HepG2 (cell line): ENCODE results near the gene SAMD8. TPM values are rescaled to one million over a fixed set of nuclear protein-coding genes. Genes with fewer than 3 reads are reported as not detected.

Source experiments
- CSRNP1 ChIP-seq: sonication (generic); formaldehyde crosslinking; IDR thresholded peaks from 2 replicates; pipeline ENCODE4 v1.8.1; 2023; ENCODE audit warnings: mild to moderate bottlenecking, missing genetic modification reagents
- CSRNP2 ChIP-seq: sonication (generic); formaldehyde crosslinking; conservative IDR thresholded peaks from 2 replicates; pipeline ENCODE4 v1.8.0; 2022; ENCODE audit warnings: low read depth, missing genetic modification reagents
- FOXP1 ChIP-seq, 2 experiments: fragments of 450-650 bp in 1 of 2; IDR thresholded peaks; 2 replicates each; pipeline ENCODE4 v1.6.1; 2017 to 2018; ENCODE audit warnings: antibody characterized with exemption in 1 of 2
- FUBP1 ChIP-seq: sonication (generic); formaldehyde crosslinking; IDR thresholded peaks from 2 replicates; pipeline ENCODE4 v1.5.1; 2020; ENCODE audit warnings: missing genetic modification reagents, mild to moderate bottlenecking, borderline replicate concordance
- RERE ChIP-seq: IDR thresholded peaks from 2 replicates; pipeline ENCODE4 v1.6.1; 2016; ENCODE audit warnings: low read depth, missing genetic modification reagents, missing compliant biosample characterization
- SNAPC2 ChIP-seq: sonication (generic); formaldehyde crosslinking; IDR thresholded peaks from 2 replicates; pipeline ENCODE4 v1.8.1; 2022; ENCODE audit warnings: mild to moderate bottlenecking, missing genetic modification reagents
- ZNF362 ChIP-seq: sonication (generic); formaldehyde crosslinking; IDR thresholded peaks from 2 replicates; pipeline ENCODE4 v1.4.0; 2020; ENCODE audit warnings: missing genetic modification reagents, mild to moderate bottlenecking, borderline replicate concordance
- ZNF687 ChIP-seq: sonication (generic); formaldehyde crosslinking; IDR thresholded peaks from 2 replicates; pipeline ENCODE4 v1.5.1; 2020; ENCODE audit warnings: mild to moderate bottlenecking, missing genetic modification reagents, moderate library complexity
- polyA plus RNA-seq, 8 experiments: library from polyadenylated mRNA; depleted of rRNA in 3 of 8; stranded (reverse) in 7 of 8; unstranded in 1 of 8; fragments of >200 nt; fragmentation: Illumina TruSeq in 4 of 8; extraction: Trizol in 4 of 8; gene quantifications; 2 replicates each; pipeline versions ENCODE4 v1.2.1 to v1.2.3, GENCODE V29; 2011 to 2016; ENCODE audit warnings: low read depth in 4 of 8, missing spikeins in 1 of 8, mixed read lengths in 1 of 8; ENCODE audit not compliant: insufficient read depth in 1 of 8
- total RNA-seq, 5 experiments: library from RNA; depleted of rRNA; stranded (reverse); fragments of >200 nt; fragmentation: Illumina TruSeq; extraction: Trizol; gene quantifications; 2 replicates each; pipeline ENCODE4 v1.2.3, GENCODE V29; 2016; ENCODE audit warnings: low read depth in 1 of 5

SAMD8 gene
- total and polyA plus RNA-seq, 2 of the 13 experiments (the other 11 are each of a cell fraction or from before 2014, with no cell fraction given), result 10.4 to 13.2 TPM

- TF ChIP-seq ZNF687 (CRISPR knock-in tag) (peak; percentile 37; the same call in 1 of the 2 replicates), SNAPC2 (CRISPR knock-in tag) (no peak), FUBP1 (CRISPR knock-in tag) (no peak), RERE (CRISPR knock-in tag) (no peak), CSRNP2 (CRISPR knock-in tag) (no peak), CSRNP1 (CRISPR knock-in tag) (0 out of 2 replicates have a peak, but pooled peaks have one; percentile 35), ZNF362 (CRISPR knock-in tag) (no peak), FOXP1 (IDR thresholded peaks at IDR 0.05) (no peak), FOXP1 (CRISPR knock-in tag; IDR thresholded peaks at IDR 0.05) (no peak)
Observed at GRCh38 chr10:75111907-75112679, 637 bp downstream of the SAMD8 start (continued).
